Prostate gland (tissue), 2 donors: ENCODE measurements around the gene SEC61G.

Experiments used
- POLR2A ChIP-seq: fragments of 450-650 bp; IDR thresholded peaks from one replicate; pipeline ENCODE4 v1.6.1; 2016; ENCODE audit warnings: antibody characterized with exemption, mild to moderate bottlenecking
- TF ChIP-seq, protein P1 (sequence below), 4 experiments: fragments of 200-600 bp in 2 of 4; fragments of 450-650 bp in 2 of 4; sonication (generic) in 2 of 4; IDR thresholded peaks; 1 replicate in 3 of 4; 2 replicates in 1 of 4; pipeline ENCODE4 v1.5.1; 2016 to 2019; ENCODE audit warnings: antibody characterized with exemption in 4 of 4, mild to moderate bottlenecking in 2 of 4, moderate library complexity in 2 of 4

- TF ChIP-seq, protein P1, sequence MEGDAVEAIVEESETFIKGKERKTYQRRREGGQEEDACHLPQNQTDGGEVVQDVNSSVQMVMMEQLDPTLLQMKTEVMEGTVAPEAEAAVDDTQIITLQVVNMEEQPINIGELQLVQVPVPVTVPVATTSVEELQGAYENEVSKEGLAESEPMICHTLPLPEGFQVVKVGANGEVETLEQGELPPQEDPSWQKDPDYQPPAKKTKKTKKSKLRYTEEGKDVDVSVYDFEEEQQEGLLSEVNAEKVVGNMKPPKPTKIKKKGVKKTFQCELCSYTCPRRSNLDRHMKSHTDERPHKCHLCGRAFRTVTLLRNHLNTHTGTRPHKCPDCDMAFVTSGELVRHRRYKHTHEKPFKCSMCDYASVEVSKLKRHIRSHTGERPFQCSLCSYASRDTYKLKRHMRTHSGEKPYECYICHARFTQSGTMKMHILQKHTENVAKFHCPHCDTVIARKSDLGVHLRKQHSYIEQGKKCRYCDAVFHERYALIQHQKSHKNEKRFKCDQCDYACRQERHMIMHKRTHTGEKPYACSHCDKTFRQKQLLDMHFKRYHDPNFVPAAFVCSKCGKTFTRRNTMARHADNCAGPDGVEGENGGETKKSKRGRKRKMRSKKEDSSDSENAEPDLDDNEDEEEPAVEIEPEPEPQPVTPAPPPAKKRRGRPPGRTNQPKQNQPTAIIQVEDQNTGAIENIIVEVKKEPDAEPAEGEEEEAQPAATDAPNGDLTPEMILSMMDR (IDR thresholded peaks at IDR 0.05) = no peak
- no peak for TF ChIP-seq POLR2A
These were observed 43.1 kb upstream of the SEC61G start for GRCh38 chr7:54802114-54802513.
